NOMO-1 treated with DMSO at 0.1 percent for 48 hours (cell line): ENCODE results near the gene CDH2.
"Not testable (repeated sequence)": the region's sequence is repeated elsewhere in the genome, so short reads cannot be mapped to it uniquely, and the experiment has no call there.

Experiments used
- DNase-seq: peaks from one replicate; lab custom pipeline; 2025; ENCODE audit not compliant: unreplicated experiment; lab: John Stamatoyannopoulos, UW

Gene CDH2

GRCh38 chr18:27922780-27923179, 254.2 kb downstream of the CDH2 start:
- DNase-seq = no peak

DNA sequence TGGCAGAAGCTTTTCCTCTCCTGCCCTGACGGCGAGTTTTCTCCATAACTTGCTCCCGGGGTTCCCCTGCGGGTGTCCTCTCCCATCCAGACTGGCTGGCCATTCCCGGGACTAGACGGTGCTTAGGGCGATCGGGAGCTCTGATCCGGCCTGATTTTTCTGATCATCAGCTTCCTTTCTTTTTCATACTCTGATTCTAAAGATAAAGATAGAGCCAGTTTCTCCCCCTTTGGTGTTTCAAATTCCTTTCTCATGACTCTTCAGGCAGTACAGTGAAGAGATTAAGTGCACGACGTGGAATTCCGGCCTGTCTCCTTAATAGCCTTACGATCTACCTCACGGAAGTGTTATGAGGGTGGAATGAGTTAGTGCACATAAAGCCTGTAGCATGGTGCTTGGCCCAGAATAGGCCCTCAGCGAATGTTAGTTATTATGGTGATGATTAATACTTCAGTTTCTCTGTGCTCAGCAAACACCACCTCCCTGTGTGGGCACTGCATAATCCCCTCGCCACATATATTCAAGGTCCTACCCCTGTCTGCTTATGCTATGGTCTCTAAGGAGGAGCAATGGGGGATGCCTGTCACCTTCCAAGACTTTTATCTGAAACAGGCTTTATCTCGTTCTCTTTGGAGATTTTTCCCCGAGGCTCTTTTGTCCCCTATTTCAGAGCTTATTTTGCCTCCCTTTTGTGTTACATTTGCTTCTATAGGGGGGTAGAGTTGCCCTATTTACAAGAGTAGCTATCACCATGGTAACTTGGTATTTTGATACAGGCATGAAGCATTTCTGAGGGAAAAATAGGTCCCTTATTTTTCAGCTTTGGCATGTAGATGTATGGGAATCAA, 254.8 kb downstream of the CDH2 start:
- no peak for DNase-seq

DNA sequence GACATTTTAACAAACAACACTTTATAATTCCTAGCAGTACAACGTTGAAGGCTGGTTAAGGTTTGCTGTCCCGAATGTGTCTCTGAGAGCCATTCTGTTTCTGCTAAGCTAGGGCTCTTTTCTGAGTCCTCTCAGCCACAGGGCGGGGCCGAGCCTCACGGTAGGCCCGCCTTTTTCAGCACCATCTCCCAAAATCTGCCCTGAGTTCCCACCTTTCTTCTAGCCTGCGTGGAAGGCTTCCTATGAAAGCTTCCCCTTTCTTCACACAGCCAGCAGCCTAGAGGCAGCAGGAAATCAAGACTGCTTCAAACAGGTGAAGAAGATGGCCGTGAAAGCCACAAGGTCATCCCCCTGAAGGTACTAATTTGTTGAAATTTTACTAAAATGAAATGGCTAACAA, 255.5 kb downstream of the CDH2 start:
- no peak for DNase-seq

DNA sequence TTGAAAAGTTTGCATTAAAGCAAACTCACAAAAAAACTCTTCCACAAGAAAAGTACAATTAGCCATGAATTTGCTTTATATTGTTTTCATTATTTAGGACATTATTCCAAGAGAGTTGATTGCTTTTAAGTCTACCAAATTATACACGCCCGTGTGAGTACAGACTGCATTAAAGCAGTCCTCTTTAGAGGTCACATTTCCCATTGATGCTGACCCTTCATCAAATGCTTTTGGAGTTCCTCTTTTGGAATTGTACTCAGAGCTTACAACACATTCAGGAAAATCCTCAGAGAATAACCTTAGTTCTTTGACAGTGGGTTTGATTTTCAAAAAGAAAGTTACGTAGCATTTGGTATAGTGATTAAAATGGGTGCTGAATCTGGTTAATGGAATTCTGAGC, 256.1 kb downstream of the CDH2 start:
- DNase-seq = no peak

GRCh38 chr18:27906189-27906588, 270.7 kb downstream of the CDH2 start:
- DNase-seq = not testable (repeated sequence)

- no peak for DNase-seq
Observed at GRCh38 chr18:27903906-27904305, 273.0 kb downstream of the CDH2 start.

DNA sequence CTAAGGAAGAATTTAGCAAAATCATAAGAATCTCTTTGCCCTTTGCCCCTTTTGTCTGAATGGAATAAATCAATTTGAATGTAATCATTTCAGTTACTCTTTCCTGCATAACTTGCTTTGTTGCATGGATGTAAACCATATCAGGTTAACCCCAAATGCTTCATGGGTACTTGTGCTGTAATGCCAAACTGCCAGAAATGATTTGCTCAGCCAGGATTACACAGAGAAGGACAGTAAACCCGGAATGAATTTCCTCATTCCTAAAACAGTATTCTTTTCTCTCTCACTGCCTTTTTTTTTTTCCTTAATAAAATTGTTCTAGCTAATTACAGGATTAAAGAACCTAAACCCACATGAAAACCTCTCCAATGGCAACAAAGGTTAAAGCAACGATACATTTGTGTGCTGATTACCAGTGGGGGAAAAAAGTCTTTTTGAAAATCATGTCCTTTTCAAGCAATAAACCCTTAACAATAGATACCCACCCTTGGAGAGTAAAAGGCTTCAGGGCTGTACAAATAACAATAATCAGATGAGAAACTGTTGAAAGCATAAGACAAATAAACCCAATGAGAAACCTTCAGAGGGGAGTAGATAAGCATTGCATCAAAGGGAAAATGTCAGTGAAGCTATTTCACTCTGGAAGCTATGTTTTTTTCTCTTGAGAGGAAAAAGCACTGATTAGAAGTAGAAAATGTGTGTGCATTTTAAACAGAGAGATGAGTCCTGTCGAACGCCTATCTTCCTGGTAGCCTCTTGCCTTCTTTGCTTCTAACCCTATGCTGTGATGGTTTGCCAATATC, 275.3 kb downstream of the CDH2 start:
- DNase-seq = no peak
